ENCODE measurements around the gene APOL2.

Gene APOL2

DNA sequence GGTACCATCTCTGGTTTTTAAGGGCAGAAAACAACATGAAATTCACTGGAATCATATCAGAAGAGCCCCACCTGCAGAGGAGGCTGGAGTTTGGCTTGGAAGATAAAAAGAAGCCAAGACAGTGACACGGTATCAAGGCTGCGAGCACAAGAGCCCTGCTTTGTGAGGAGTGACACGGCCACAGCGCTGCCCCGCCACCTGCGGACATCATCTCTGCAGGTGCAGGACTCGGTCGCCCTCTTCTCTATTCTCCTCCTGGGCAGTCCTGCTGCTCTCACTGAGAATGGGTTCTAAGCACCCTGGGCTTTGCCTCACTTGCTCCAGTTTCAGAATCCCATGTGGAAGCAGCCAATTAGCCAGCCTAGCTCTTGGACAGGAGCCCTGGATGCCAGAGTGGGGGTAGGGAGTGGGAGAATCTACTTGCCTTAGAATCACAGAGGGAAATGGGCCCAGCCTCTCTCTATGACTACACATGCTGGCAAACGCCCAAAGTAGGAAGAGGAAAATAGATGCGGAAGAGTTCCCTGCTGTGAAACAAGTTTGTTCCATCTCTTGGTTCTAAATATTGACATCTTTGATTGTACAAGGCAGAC lies 54.8 kb downstream of the APOL2 start:
- intact Hi-C loops (cut with DNase I): no loop called here
- peak; percentile 24 to 92 (median 61) for DNase-seq

DNA sequence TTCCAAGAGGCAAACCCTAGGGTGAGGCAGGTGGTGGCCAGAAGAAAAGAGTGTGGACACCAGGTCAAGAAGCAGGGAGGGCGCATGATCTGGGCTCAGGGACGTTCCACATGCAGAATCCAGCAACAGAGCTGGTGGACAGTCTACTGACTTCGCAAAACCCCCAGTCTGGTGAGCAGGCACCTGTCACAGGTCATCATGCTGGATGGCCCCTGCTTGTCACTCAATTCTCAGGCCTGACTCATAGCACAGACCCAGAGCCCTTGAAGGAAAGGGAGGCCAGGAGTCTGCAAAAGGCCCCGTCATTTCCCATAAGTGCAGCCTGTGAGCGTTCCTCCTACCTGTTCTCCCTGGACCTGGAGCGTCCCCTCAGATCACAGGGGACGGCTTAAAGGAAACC lies 55.9 kb downstream of the APOL2 start:
- intact Hi-C loops (cut with DNase I): no loop called here

GRCh38 chr22:36182857-36183256 lies 56.5 kb downstream of the APOL2 start:
- intact Hi-C loops (cut with DNase I): no loop called here

More for the DNA sequence above, 55.9 kb downstream of the APOL2 start:
- no peak for DNase-seq

GRCh38 chr22:36182056-36182455 lies 57.3 kb downstream of the APOL2 start:
- intact Hi-C loops (cut with DNase I): no loop called here
- DNase-seq: no peak

More at GRCh38 chr22:36182857-36183256, 56.5 kb downstream of the APOL2 start:
- DNase-seq: no peak

DNA sequence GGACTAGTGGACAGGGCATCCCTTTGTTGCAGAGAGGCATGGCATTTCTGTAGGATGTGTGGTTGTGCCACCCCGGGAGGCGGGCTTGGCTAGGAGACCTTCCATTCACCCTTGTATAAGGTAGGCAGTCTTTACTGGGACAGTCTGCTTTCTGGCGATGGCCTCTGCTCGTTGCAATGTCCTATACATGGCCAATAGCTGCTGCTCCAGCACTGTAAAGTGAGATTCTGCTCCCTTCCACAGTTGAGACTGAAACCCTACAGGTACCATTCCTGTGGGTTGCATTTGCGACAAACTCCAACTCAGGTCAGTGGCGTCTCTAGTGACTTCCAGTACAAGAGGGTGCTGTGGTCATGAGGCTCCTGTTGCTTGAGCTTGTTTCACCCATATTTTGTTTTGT lies 58.4 kb downstream of the APOL2 start:
- intact Hi-C loops (cut with DNase I): loop anchor here (2.0 kb wide), 1 partner anchor 36 kb away; no protein-coding TSS in a partner anchor
- no peak for DNase-seq

- DNase-seq: peak in 9 of 10 donors; percentile 48 to 92 (median 78)
- intact Hi-C loops (cut with DNase I): loop anchor here (2.0 kb wide), 1 partner anchor 35 kb away; no protein-coding TSS in a partner anchor
Measured at GRCh38 chr22:36180038-36180880, 59.1 kb downstream of the APOL2 start.

- no peak for DNase-seq
- intact Hi-C loops (cut with DNase I): no loop called here
Measured at GRCh38 chr22:36177160-36177559, 62.2 kb downstream of the APOL2 start.
